Measurements from ENCODE around the gene MMAB.

MMAB gene

DNA sequence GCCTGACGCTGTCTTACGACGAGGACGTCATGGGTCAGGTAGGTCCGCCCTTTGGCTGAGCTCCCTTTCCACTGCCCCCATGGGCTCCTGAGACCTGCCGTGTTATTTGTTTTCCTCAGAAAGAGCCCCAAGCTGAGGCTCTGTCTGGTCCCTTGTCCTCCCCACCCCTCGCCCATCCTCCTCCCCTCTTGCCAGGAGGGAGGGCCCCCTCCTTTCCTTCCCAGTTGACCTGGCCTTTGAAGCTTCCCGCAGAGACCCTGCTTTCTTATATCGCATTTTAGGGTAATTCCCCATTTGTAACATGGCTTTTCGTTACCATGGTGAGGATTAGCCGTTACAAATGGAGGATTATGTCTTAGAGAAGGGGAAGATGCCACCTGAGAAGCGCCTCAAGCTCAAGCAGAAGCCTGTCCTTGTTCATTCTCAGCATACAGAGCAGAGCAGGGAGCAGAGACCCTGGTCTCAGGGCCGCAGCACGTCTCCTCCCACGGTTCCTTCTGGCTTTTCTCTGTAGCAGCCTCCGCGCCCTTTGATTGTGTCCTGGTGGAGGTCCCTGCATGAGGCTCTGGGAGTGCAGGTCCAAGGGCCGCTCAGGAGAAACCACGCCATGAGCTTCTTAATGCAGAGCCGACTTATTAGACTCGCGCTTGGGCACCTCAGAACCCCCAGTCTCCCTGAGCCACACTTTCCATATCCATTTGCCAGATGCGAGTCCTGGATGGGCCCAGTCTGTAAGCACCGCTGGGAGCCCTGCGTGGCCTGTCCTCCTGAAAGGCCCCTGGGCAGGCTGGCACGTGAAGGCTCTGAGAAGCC, 48.6 kb downstream of the MMAB start:
- no peak overlapping the region for H3K4me3 ChIP-seq (replicated peaks; ENCODE audit: low read depth, low read length)
- no peak for DNase-seq (ENCODE audit: extremely low read depth, insufficient read length)
- H3K27me3 ChIP-seq (replicated peaks; ENCODE audit: control insufficient read depth, insufficient read depth, low read length), result no peaks in the 10 kb centered on the region
- H3K36me3 ChIP-seq (ENCODE audit: control insufficient read depth, insufficient read depth, low read length), result peaks cover 30% of the 10 kb centered on the region
- TF ChIP-seq, protein P1, sequence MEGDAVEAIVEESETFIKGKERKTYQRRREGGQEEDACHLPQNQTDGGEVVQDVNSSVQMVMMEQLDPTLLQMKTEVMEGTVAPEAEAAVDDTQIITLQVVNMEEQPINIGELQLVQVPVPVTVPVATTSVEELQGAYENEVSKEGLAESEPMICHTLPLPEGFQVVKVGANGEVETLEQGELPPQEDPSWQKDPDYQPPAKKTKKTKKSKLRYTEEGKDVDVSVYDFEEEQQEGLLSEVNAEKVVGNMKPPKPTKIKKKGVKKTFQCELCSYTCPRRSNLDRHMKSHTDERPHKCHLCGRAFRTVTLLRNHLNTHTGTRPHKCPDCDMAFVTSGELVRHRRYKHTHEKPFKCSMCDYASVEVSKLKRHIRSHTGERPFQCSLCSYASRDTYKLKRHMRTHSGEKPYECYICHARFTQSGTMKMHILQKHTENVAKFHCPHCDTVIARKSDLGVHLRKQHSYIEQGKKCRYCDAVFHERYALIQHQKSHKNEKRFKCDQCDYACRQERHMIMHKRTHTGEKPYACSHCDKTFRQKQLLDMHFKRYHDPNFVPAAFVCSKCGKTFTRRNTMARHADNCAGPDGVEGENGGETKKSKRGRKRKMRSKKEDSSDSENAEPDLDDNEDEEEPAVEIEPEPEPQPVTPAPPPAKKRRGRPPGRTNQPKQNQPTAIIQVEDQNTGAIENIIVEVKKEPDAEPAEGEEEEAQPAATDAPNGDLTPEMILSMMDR (IDR thresholded peaks at IDR 0.05; ENCODE audit: insufficient read depth, low read length, poor library complexity, severe bottlenecking), result no peak

DNA sequence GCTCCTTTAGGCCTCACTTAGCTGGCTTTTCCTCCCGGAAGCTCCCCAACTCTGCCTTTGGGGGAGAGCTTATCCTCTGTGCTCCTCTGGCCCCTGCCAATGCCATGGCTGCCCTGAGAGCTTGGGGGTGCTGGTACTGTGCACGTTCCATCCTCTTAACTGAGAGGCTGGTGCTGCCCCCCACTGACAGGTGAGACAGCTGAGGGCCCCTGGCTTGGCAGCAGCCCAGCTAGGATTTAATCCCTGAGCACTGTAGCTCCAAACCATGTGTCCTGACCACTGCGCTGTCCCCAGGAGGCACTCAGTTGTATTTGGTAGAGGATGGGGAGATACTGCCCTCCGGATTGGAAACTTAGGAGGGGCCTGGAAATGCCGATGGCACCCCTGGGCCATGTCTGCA, 49.8 kb downstream of the MMAB start:
- Histone ChIP-seq H3K36me3 (ENCODE audit: control insufficient read depth, insufficient read depth, low read length) (peaks cover 34% of the 10 kb centered on the region), H3K4me3 (replicated peaks; ENCODE audit: low read depth, low read length) (no peak overlapping the region), H3K27me3 (replicated peaks; ENCODE audit: control insufficient read depth, insufficient read depth, low read length) (no peaks in the 10 kb centered on the region)
- TF ChIP-seq, protein P1 (IDR thresholded peaks at IDR 0.05; ENCODE audit: insufficient read depth, low read length, poor library complexity, severe bottlenecking), result no peak
- DNase-seq (ENCODE audit: extremely low read depth, insufficient read length), result no peak

DNA sequence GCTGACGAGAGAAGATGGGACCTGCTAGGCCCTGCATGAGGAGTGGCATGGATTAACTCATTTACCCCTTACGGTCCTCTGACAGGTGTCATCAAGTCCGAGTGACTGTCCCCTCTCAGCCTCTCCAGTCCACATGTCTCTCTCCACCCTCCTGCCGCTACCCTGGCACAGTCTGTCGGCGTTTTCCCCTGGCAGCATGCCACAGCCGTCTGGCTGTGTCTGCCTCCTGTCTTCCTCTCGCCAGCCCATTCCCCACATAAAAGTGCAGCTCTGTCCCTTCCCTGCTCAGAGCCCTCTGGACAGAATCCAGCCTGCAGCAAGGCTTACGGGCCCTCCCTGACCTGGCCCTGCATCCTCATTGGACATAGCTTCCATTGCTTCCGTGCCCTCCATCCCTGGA, 50.2 kb downstream of the MMAB start:
- H3K4me3 ChIP-seq (replicated peaks; ENCODE audit: low read depth, low read length), result no peak overlapping the region
- peaks cover 35% of the 10 kb centered on the region for H3K36me3 ChIP-seq (ENCODE audit: control insufficient read depth, insufficient read depth, low read length)
- TF ChIP-seq, protein P1 (IDR thresholded peaks at IDR 0.05; ENCODE audit: insufficient read depth, low read length, poor library complexity, severe bottlenecking), result no peak
- DNase-seq (ENCODE audit: extremely low read depth, insufficient read length), result no peak
- H3K27me3 ChIP-seq (replicated peaks; ENCODE audit: control insufficient read depth, insufficient read depth, low read length), result no peaks in the 10 kb centered on the region

DNA sequence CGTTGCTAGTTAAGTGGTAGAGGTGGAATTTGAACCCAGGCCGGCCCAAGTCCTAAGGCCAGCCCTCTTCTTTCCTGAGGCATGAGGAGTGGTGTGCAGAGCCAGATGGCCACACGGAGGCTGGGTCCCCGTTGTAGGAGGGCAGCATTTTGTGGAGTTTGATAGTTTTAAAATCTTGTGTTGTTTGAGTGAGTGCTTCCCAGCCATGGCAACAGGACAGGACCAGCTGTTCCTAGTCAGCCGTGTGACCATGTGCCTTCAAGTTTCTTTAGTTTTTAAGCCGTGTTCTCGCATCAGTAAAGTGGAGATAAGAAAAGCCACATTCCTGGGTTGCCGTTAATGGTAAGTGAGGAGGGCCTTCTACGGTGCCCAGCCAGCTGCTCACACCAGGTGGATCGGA, 51.5 kb downstream of the MMAB start:
- H3K36me3 ChIP-seq (ENCODE audit: control insufficient read depth, insufficient read depth, low read length), result peaks cover 46% of the 10 kb centered on the region
- no peaks in the 10 kb centered on the region for H3K27me3 ChIP-seq (replicated peaks; ENCODE audit: control insufficient read depth, insufficient read depth, low read length)
- TF ChIP-seq, protein P1 (IDR thresholded peaks at IDR 0.05; ENCODE audit: insufficient read depth, low read length, poor library complexity, severe bottlenecking), result no peak
- no peak for DNase-seq (ENCODE audit: extremely low read depth, insufficient read length)
- no peak overlapping the region for H3K4me3 ChIP-seq (replicated peaks; ENCODE audit: low read depth, low read length)

DNA sequence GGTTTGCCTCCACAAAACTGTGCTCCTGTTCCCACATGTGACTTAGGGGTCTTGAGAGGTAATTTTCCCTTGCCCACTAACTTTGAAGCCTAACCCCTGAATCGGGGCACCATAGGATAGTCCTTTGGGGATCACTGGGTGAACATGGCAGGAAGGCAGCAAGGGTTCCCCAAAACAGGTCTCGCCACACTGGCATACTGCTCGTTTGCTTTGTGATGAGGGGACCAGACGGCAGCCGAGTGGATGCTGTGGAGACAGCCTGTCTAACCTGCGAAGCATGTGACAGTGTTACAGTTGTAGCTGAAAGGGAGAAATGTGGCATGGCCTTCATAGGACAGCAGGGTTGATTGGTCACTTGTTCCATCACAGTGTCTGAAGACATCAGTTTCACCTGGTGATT, 53.5 kb downstream of the MMAB start:
- DNase-seq (ENCODE audit: extremely low read depth, insufficient read length), result no peak
- Histone ChIP-seq H3K36me3 (ENCODE audit: control insufficient read depth, insufficient read depth, low read length) (peaks cover 47% of the 10 kb centered on the region), H3K4me3 (replicated peaks; ENCODE audit: low read depth, low read length) (no peak overlapping the region), H3K27me3 (replicated peaks; ENCODE audit: control insufficient read depth, insufficient read depth, low read length) (no peaks in the 10 kb centered on the region)
- TF ChIP-seq, protein P1 (IDR thresholded peaks at IDR 0.05; ENCODE audit: insufficient read depth, low read length, poor library complexity, severe bottlenecking), result no peak
